SIG-M5 (cell line): ENCODE results near the gene FAM53C.
"Not testable (repeated sequence)": the region's sequence is repeated elsewhere in the genome, so short reads cannot be mapped to it uniquely, and the experiment has no call there.

Experiments used
- DNase-seq: peaks from one replicate; lab custom pipeline; 2025; lab: John Stamatoyannopoulos, UW

The FAM53C gene

DNA sequence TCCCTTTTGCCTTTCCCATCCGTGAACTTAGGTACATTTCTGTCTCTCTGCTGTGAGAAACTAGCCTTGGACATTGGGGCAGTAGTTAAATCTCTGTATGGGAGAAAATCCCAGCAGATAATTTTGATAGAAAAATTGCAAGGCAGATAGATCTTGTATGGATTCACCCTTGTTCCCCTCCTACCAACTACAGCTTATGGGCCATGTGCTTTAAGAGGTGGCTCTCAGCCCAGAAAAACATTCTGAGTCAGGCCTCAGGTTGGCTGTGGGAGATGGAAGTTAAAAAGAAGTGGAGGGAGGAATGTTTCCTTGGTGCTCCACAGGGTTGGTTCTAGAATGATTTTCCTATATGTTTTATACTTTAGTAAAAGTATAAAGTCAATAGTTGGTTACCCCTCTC, 13.0 kb downstream of the FAM53C start:
- no peak for DNase-seq

DNA sequence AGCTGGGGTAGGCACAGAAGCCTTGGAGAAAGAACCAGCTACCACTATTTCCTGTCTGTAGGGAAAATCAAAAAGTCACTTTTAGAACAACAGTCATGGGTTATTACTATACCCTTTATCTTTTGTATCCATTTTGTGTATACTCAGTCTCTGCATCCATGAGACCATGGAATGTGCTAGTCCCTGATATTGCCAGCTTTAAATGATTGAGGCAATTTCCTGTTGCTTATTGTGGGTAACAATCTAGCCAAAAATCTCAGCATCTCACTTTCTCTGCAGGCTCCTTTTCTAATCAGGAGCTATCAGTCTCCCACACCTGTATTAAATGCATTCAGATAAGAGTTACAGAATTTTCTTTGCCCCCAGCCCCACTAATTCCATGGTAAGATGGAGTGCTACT, 13.5 kb downstream of the FAM53C start:
- no peak for DNase-seq

DNA sequence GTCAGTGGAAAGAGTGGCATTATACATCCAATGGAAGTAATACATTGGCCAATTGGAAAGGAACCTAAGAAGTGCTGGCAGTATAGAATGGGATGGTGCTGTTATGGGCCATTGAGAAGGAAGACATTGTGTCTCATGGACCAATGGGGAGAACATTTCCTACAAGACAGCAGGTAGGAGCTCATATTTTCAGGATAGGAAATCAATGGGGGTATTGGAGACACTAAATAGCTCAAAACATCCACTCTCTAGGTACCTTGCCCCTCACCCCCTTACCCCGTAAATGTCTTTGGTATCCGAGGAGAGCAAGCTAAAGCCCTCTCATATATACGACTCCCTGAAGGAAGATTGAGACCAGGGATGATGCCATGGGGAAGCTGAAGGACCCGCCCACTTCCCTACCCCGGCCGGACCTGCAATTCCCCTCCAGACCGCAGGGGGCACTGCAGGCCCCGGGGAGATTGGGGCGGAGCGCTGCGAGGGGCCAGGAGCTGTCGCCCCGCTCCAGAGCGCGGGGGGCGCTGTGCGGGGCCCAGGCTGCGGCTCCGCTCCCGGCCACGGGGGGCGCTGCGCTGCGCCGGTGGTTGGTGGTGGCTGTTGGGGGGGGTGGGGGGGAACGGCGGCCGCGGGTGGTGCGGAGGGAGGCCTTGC, 14.1 kb downstream of the FAM53C start, which contains the start of gene KDM3B:
Gene KDM3B, plus strand, starts transcription at position 615 of the 651 bp plus-strand sequence. CDS start 111 bp downstream, outside the sequence.
- no peak for DNase-seq

DNA sequence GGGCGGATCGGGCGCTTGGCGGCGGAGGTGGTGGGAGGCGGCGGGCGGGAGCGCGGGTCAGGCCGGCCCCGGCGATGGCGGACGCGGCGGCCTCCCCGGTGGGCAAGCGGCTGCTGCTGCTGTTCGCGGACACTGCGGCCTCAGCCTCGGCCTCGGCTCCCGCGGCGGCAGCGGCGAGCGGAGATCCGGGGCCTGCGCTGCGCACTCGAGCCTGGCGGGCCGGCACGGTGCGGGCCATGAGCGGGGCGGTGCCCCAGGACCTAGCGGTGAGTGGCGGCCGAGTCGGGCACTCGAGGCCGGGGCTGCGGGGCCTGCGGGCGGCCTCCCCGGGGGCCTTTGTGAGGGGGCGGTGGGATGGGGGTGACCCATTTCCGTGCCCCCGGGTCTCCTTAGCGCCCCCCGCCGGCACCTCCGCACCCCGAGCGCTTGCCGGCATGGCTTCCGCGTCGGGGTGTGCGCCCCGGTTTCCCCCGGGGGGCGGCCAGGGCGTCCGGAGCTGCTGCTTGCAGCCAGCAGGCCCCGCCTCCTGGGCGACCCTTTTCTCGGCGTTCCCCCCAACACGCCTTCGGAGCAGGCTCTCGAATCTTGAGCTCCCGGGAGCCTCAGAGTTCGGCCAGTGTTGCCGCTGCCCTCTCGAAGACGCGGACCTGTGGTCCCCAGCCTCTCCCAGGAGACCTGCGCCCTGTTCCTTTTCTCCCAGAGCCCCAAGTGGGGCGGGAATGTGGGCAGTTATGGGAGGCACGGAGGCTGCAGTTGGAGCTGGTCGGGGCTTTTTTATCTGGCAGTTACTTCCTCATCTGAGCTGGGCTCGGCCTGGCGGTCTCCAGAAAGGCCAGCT, 14.9 kb downstream of the FAM53C start:
- DNase-seq = no peak

DNA sequence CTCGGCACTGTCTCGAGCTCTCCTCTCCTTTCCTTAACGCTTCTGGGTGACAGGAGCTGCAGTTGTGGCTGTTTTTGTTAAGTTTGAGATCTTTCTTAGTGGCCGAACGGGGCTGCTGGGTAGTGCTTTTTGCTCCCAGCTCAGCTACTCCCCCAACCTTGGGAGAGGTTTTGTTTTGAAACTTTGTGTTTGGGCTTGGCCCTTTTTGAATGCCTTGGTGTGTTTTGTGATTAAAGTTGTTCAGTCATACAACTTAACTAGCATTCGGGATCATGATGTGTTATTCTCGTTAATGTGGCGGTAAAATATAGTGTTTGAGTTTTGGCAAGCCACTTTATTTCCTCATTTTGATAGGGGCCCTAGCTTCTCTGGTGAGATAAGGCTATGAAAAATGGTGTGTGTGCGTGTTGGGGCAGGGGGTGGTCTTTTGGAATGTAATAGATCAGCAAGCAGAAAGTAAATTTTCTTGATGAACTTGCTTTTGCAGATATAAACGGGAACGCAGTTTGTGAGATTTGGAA, 15.6 kb downstream of the FAM53C start:
- no peak for DNase-seq

DNA sequence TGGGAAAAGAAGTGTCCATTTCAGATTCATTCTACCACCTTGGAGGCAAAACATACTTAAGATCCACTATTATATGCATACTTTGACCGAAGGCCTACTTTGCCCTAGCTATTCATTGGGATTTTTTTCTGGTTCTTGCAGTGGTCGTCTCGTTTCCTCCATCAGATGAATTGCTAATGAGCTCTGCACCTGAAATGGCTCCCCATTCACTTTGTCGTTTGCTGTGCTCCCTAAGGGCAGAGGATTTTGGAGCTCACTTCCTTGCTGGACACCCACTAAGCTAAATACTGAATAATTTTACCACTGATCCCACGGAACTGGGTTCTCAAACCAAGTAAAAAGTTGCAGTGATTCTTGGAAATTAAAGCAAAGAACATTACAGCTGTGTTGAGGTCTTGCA, 16.3 kb downstream of the FAM53C start:
- DNase-seq = no peak

DNA sequence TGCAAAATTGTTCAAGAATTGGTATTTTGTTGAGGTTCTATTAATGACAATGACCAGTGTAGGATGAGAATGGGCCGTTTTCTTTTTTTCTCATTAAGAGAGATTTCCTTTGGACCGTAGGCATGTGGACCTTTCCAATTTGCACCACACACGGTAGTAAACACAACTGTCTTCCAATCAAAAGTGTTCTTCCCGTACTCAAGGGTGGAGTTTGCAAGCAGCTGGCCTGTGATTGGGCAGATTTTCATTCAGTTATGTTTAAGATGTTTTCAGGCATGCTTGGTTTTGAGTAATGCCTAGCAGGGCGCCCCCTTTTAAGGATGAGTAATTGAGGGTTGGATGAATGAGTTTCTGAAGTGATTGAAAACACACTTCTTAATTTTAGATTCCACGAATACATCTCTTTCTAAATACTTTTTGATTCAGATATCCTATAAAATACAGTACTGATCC, 16.9 kb downstream of the FAM53C start:
- DNase-seq = peak; percentile 38

DNA sequence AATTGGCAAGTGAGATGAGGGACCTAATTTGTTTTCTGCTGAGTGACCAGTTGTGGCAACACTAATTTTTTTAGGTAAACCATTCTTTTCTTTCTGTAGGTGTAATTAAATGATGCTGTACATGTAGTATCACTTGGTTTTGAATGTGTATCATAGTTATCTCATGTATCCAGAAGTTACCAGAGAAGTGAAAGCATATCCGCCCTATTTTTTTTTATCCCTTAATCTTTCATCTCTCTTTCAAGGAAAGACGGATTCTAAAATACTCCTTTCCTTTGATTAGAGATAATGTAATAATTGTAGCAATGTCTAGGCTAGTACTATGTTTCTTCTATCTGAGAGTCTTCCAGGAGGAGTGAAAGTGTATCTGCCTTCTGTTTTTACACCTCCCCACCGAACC, 21.6 kb downstream of the FAM53C start:
- DNase-seq = no peak

DNA sequence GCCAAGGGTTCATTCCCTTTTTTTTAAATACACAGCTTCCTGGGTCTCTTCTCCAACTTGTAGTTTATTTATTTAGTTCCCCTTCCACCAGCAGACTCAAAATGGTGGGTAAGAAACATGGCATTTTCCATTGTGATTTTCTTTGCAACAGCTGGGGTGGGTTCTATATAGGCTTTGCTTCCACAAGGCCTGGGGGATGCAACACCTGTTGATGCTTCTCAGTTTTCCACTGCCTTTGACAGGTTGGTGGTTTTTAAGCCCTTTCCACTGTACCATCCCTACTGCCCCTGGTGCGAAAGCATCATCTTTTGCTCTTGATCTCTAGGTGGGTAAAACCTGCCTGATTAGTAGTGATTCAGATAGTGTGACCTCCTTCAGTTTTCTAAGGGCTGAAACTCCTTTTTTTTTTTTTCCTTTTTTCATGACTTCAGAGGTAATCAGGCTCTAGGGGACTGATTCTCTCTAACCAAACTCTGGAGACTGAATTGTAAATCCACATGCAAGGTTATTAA, 22.9 kb downstream of the FAM53C start:
- DNase-seq = no peak

DNA sequence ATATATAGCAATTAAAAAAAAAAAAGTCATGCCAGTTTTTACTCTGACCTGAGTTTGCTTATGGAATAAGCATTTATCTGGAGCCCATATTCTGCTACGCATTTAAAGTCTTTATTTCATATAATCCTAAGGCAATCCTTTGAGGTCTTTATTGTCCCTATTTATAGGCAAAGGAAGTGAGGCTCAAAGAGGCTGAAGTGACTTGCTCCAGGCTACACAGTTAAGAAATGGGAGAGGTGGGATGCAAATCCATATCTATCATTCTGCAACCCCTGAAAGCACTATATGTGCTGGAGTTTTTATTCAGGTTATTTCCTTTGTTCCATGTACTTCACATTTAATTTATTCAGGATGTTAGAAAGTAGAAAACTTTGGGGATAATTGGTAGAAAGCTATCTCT, 26.5 kb downstream of the FAM53C start:
- DNase-seq = no peak

DNA sequence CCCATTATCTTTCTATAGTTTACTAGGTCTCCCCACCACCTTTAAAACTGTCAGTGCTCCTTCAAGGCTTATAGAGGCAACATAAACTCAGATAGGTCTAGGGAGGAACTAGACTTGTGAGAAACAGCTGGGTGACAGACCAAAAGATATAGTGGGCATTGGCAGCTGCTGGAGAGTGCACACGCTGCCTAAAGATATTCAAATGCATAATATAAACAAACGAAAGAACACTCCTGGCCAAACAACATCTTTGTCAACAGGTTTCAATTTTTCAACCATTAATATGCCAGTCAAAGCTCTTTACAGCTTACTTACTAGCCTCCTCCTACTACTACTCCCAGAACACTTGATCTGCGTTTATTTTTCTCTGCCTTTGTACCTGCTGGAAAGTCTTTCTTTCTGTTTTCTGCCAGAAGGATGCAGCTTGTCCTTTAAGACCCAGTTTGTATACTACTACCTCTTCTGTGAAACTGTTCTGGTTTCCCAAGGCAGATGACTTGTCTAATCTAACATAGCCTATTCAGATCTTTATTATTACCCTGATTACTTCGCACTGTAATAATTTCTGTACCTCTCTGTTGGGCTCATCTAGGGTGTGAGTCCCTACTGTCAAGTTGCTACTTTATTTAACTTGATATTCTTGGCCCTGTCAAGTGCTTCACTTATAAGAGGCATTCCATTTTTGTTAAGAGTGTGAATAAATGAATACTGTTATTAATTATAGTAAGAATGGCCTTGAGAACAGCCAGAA, 28.7 kb downstream of the FAM53C start:
- DNase-seq = no peak

DNA sequence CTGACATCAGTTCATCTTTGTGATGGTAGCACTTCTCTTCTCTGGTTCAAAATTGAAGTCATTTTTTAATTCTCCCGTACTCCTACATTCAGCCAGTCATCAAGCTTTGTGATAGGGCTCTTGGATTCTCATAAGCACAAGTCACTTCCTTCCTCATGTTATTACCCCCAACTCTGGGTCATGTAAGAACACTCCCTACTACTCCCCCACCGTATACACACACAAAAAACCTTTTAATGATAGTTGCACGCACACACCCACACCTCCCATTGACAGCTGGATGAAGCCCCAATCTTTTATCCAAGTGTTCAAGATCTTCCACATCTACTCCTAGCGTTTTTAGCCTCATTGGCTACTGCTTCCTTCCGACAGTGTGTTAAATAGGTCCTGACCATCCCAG, 31.2 kb downstream of the FAM53C start:
- peak; percentile 11 for DNase-seq

DNA sequence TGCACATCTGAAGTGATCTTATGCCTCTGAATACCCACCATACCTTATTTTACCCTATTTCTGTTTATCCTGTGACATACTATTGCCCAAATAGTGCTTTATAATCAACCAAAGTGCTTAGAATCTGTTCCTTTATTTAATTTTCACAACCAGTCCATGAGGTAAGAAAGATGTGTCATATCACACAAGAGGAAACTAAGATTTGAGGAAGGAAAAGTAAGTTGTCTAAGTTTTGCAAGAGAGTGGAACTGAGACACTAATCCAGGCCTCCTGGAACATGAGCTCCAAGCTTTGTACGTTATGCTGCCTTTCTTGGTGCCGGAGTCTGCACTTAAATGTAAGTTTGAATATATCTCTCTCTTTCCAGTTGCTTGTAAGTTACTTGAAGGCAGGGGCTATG, 31.6 kb downstream of the FAM53C start:
- peak; percentile 95 for DNase-seq

DNA sequence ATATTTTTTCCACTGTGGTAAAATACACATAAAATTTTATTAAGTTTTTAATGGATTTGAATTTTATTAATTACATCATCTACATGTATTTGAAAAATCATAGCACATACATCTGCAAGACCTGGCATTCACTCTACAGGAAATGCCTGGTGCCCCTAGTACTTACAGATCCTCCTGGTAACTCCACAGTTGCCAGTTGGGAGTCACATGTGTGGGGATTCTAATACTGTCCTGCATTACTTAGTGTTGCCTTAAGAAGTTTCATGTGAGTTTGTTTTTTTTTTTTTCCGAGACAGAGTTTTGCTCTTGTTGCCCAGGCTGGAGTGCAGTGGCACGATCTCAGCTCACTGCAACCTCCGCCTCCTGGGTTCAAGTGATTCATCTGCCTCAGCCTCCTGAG, 32.5 kb downstream of the FAM53C start:
- no peak for DNase-seq

DNA sequence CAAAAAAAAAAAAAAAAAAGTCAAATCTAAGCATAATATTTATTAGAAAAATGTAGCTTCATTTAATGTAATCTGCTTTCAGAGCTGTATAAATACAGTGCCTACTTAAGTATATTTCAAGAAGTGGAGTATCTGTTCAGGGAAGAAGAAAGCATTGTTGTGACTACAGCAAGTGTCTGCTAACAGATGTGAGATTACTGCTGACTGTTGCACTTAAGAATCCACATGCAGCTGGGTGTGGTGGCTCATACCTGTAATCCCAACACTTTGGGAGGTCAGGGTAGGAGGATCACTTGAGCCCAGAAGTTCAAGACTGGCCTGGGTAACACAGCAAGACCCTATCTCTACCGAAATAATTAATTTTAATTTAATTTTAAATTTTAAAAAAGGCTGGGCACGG, 33.4 kb downstream of the FAM53C start:
- DNase-seq = no peak

DNA sequence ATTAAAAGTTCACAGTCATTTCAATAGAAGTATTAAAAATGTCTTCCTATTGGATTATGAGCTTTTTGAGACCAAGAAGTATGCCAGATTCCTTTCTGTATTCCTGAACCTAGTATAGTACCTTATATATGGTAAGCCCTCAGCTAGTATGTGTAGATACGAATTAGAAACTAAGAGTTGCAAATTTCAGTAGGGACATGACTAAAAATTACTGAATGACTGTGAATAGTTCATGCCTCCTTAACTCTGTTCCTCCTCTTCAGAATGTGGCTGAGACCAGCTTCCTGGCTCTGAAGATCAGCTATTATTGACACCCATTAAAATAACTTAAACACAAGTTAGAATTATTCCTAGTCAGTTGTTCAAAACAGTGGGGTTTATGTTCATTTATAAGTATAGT, 34.2 kb downstream of the FAM53C start:
- DNase-seq = no peak

DNA sequence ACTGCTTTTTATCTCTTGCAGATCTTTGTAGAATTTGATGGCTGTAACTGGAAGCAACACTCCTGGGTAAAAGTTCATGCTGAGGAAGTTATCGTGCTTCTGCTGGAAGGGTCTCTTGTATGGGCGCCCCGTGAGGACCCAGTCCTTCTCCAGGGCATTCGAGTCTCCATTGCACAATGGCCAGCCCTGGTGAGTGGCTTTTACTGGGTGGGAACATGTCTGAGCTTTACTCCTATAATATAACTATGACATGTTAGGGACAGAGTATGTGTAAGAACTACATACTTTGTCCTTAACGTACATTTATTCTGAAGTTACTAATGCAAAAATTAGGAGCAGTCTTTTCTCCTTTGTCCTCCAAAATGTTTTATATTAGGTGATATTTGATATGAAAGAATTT, 34.6 kb downstream of the FAM53C start:
- no peak for DNase-seq

DNA sequence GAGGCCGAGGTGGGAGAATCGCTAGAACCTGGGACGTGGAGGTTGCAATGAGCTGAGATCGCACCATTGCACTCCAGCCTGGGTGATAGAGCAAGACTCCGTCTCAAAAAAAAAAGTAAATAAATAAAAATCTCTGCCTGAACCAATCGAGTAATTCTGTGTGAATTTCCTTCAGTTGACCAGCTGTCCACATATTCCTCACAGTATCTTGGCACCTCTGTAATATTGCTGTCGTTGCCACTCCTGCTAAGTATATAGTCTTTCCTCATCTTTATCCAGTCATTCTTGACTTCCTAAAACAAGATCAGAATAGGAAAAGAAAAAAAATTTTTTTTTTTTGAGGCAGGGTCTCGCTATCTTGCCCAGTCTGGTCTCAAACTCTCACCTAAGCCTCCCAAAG, 44.3 kb downstream of the FAM53C start:
- no peak for DNase-seq

DNA sequence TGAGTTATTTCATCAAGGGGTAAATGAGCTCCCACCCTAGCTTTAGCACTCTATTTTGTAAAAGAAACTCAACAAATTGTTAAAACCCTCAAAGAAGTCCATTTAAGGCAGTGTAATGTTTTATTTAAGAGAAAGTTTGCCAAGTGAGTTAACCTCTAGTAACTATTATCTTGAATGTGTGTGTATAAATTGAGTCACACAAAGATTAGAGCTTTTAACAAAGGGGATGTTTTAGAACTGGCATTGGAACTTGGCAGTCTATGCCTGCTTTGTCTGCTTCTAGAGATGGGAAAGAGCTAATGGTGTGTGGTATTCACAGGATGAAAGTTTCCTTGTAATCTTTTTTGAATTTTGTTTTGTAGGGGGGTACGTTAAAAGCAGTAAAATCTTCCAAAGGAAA, 47.6 kb downstream of the FAM53C start:
- DNase-seq = no peak

DNA sequence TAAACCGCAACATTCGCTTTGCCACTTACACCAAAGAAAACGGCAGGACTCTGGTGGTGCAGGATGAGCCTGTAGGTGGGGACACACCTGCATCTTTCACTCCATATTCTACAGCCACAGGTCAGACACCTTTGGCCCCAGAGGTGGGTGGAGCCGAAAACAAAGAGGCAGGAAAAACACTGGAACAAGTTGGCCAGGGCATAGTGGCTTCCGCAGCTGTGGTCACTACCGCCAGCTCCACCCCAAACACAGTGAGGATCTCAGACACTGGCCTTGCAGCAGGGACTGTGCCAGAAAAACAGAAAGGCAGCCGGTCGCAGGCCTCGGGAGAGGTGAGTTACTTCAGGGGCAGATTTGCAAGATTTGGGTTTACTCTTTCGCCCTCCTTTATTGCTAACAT, 48.2 kb downstream of the FAM53C start:
- DNase-seq = no peak

DNA sequence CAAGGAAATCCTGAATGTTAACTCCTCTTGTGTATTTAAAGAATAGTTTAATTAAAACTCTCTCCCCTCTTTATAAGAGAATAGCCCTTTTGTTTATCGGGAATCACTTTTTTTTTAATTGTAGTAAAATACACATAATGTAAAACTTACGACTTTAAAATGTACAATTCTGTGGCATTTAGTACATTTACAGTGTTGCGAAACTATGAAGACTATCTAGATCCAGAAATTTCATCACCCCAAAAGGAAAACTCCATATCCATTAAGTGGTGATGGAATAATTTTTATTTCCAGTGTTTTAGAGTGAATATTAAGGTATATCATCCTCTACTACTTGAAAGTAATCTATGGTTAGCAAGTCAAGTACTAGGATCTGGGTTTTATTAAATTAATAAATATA, 51.3 kb downstream of the FAM53C start:
- no peak for DNase-seq

DNA sequence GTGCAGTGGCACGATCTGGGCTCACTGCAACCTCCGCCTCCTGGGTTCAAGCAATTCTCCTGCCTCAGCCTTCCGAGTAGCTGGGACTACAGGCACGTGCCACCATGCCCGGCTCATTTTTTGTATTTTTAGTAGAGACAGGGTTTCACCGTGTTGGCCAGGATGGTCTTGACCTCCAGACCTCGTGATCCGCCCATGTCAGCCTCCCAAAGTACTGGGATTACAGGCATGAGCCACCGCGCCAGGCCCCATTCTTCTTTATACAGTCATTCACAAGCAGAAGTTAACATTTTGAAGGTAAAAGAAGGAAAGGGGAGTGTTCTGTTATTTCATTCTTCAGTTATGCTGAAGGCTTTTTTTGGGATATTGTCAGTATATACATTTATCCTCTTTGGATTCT, 51.8 kb downstream of the FAM53C start:
- DNase-seq = not testable (repeated sequence)
